PC-9 (cell line): ENCODE results near the gene CCDC158.

ENCODE experiments used
- EZH2 ChIP-seq: fragments of 200-600 bp; sonication (generic); IDR thresholded peaks from 2 replicates; pipeline ENCODE4 v1.8.0; 2017; ENCODE audit warnings: antibody characterized with exemption, low read depth
- TF ChIP-seq, protein P1 (sequence below): fragments of 200-600 bp; sonication (generic); conservative IDR thresholded peaks from 2 replicates; pipeline ENCODE4 v1.6.1; 2017; ENCODE audit warnings: mixed run types, antibody characterized with exemption, mild to moderate bottlenecking, moderate library complexity

DNA sequence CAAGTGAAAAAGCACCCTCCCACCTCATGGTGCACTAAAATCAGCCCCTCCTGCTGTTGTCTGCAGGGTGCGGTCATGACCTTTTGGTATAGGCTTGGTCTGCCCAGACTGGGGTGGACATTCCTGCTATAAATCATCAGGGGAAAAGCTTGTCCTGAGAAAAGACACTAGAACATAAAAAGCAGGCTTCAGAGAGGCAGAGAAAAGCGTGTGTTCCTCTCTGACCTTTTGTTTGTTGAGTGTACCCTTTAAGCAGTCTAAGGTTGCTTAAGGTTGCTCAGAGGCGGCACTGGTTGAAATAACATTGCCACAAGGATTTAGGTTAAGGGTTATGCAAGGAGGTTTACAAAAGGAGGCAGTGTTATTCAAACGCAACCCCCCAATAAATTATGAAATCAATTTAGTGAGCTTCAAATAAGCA, 43.5 kb downstream of the CCDC158 start:
- TF ChIP-seq EZH2 = no peak
- TF ChIP-seq, protein P1, sequence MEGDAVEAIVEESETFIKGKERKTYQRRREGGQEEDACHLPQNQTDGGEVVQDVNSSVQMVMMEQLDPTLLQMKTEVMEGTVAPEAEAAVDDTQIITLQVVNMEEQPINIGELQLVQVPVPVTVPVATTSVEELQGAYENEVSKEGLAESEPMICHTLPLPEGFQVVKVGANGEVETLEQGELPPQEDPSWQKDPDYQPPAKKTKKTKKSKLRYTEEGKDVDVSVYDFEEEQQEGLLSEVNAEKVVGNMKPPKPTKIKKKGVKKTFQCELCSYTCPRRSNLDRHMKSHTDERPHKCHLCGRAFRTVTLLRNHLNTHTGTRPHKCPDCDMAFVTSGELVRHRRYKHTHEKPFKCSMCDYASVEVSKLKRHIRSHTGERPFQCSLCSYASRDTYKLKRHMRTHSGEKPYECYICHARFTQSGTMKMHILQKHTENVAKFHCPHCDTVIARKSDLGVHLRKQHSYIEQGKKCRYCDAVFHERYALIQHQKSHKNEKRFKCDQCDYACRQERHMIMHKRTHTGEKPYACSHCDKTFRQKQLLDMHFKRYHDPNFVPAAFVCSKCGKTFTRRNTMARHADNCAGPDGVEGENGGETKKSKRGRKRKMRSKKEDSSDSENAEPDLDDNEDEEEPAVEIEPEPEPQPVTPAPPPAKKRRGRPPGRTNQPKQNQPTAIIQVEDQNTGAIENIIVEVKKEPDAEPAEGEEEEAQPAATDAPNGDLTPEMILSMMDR = no peak
